T-helper 2 cell treated with Interferon-gamma antibody and Interleukin-4, amounts not matched to agents 5 μg/mL and 100 μg/mL, for 36 hours (primary cell): ENCODE data around the gene TBATA.

Source experiments
- DNase-seq: peaks from one replicate; pipeline ENCODE4 v3.0.0; 2021; ENCODE audit warnings: low spot score
- H3K27ac Mint-ChIP-seq: one replicate; pipeline ENCODE4 v1.8.0; 2021; ENCODE audit warnings: mild to moderate bottlenecking, mixed read lengths
- H3K27me3 Mint-ChIP-seq: one replicate; pipeline ENCODE4 v1.8.0; 2021; ENCODE audit warnings: low read depth, mixed read lengths
- H3K36me3 Mint-ChIP-seq: one replicate; pipeline ENCODE4 v1.8.0; 2021; ENCODE audit warnings: low read depth, mixed read lengths
- H3K4me1 Mint-ChIP-seq: one replicate; pipeline ENCODE4 v1.8.0; 2021; ENCODE audit warnings: low read depth, mixed read lengths
- H3K4me3 Mint-ChIP-seq: one replicate; pipeline ENCODE4 v1.8.0; 2022; ENCODE audit warnings: mild to moderate bottlenecking, moderate library complexity, mixed read lengths
- H3K9me3 Mint-ChIP-seq: one replicate; pipeline ENCODE4 v1.8.0; 2021; ENCODE audit warnings: mixed read lengths

Gene TBATA

DNA sequence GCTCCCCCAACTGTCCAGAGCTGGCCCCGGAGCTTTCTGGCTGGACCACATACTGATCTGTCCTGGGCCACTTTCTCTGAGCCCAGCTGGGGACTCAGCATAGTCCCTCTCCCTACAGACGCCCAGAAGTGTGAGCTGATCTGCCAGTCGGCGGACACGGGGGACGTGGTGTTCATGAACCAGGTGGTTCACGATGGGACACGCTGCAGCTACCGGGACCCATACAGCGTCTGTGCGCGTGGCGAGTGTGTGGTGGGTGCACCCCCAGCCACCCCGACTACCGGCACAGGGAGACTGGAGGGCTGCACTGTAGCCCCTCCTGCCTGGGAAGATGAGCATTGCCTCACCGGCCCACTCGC, 41.8 kb downstream of the TBATA start:
- Mint-ChIP-seq H3K4me1 (peaks cover 10% of the 10 kb centered on the region), H3K9me3 (no peaks in the 10 kb centered on the region), H3K27ac (no peak overlapping the region), H3K36me3 (no peaks in the 10 kb centered on the region), H3K4me3 (no peak overlapping the region), H3K27me3 (no peaks in the 10 kb centered on the region)
- no peak for DNase-seq

DNA sequence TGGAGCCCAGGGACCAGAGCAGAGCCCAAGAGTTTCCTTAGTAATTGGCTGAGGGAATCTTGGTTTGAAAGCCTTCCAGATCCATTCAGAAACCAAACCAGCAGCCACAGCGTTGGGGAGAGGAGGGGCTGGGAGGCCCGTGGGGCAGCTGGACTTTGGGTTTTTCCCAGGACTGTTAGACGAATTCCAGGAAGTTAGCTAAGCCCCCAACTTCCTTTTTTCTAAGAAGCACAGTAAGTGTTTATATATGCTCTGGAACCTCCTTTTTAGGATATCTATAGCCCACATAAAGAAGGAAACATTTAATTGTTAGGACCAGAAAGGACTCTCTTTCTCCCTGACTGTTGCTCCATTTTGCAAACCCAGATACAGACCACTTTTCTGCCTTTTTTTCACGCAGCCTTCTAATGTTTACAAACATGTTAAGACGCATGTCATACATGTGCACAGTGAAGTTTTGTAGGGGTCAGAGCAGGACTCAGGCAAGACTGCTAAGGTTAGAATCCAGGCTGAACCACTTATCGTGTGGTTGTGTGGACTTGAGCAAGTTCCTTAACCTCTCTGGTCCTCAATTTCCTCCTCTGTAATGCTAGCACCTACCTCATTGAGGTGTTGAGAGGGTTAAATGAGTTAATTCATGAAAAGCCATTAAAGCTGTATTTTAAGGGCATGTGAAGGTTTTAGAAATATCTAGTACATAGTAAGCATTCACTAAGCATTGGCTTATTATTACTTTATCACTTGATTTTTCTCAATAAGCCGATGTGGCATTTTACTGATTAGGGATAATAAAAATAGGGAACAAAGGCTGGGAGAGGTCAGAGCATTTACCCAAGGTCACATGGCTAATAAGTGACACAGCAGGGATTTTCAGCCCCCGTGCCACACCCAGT, 42.4 kb downstream of the TBATA start:
- DNase-seq, result no peak
- Mint-ChIP-seq H3K27me3 (no peaks in the 10 kb centered on the region), H3K4me1 (peaks cover 10% of the 10 kb centered on the region), H3K9me3 (no peaks in the 10 kb centered on the region), H3K27ac (peak overlapping the region; percentile 28), H3K4me3 (peak overlapping the region; percentile 28), H3K36me3 (no peaks in the 10 kb centered on the region)

DNA sequence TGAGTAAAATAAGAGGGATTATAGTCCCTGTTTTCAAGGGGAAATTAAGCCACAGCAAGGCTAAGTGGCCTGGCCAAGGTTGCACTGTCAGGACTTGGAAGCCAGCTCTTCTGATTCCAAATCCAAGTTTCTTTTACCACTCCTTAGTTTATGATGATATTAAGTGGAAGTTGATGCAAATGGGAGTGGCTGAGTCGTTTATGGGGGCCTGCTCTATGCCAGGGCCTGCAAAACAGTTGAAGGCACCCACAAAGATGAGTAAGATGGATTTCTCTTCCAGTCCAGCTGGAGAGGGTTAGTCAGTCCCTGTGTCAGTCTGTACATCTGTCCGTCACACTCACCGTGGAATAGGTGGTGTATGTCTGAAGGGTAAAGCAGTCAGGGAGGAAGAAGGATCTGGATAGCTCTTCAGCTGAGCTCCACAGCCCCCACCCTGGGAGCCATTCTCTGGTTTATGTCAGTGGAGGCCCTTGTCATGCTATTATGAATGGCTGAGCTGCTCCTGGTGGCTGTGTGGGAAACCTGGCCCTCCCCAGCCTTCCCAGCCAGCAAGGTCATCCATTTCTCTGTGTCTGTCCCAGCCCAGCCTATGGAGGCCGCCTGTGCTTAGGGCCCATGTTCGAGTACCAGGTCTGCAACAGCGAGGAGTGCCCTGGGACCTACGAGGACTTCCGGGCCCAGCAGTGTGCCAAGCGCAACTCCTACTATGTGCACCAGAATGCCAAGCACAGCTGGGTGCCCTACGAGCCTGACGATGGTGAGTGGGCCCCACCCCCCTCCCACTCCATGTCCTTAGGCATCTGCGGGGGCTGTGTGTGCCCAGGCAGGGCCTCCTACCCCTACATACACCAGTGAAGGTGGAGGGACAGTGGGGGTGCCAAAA, 44.5 kb downstream of the TBATA start:
- Mint-ChIP-seq H3K4me1 (peaks cover 10% of the 10 kb centered on the region), H3K27ac (no peak overlapping the region), H3K9me3 (no peaks in the 10 kb centered on the region), H3K27me3 (no peaks in the 10 kb centered on the region), H3K4me3 (no peak overlapping the region), H3K36me3 (no peaks in the 10 kb centered on the region)
- no peak for DNase-seq

DNA sequence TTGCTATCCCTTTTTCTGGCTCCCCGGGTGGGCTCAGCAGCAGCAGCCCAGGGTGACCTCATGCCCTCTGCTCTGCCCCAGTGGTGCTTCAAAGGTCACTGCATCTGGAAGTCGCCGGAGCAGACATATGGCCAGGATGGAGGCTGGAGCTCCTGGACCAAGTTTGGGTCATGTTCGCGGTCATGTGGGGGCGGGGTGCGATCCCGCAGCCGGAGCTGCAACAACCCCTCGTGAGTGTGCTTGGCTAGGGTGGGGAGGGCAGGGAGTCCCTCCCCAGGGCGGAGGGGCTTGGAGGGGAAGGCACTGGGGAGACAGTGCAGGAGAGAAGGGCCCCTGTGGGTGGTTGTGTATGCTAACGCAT, 46.4 kb downstream of the TBATA start:
- DNase-seq, result no peak
- Mint-ChIP-seq H3K27me3 (no peaks in the 10 kb centered on the region), H3K27ac (no peak overlapping the region), H3K4me3 (no peak overlapping the region), H3K4me1 (peaks cover 10% of the 10 kb centered on the region), H3K9me3 (no peaks in the 10 kb centered on the region), H3K36me3 (no peaks in the 10 kb centered on the region)

DNA sequence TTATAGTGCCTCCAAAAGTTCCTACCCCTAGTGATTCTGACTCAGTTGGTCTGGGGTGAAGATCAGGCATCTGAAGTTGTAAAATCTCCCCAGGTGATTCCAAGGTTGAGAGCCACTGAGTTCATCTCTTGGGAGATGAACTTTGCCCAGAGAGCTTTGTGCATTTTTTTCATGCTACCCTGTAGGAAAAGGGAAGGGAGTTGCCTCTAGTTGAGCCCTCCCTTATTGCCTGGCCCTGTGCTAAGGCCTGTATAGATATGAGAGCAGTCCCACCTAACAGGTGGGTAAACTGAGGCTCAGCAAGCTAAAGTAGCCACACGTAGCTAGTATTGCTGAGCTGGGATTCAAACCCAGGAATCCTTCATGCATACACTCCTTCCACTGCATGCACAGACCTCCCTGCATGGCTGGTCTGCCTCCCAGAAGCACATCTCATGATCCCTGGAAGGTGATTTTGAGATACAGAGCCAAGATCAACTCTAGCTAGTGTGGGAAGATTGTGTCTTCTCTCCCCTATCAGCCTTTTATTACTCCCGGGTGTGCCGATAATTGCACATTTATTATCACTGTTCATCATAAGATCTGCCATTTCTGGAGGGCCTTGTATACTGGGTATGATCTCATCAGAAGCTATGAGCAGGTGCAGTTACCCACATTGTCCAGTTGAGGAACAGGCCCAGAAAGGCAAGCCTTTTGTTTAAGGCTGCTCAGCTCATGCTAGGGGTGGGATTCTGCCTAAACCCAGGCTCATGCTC, 47.0 kb downstream of the TBATA start:
- no peak for DNase-seq
- H3K4me3 Mint-ChIP-seq, result no peak overlapping the region
- H3K27ac Mint-ChIP-seq, result no peak overlapping the region
- no peaks in the 10 kb centered on the region for H3K9me3 Mint-ChIP-seq
- no peaks in the 10 kb centered on the region for H3K27me3 Mint-ChIP-seq
- no peaks in the 10 kb centered on the region for H3K36me3 Mint-ChIP-seq
- H3K4me1 Mint-ChIP-seq, result peaks cover 10% of the 10 kb centered on the region

DNA sequence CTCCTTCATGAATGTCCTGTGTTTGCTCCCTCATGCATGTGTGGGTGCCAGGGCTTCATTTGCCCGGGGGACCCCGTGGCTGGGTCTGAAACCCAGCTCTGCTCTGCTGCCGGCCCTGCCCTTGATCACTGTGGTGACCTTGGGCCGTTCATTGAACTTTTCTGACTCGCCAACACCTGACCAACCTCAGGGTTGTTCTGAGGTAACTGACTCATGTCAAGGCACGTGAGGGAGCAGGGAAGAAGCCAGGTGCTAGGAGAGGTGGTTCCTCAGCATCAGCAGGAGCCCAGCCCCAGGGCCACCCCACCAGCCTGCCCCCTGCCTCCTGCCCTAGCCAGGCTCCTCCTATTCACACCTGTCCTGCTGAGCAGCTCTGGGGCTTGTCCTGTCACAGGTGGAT, 47.9 kb downstream of the TBATA start:
- no peak for DNase-seq
- H3K27ac Mint-ChIP-seq, result no peak overlapping the region
- no peak overlapping the region for H3K4me3 Mint-ChIP-seq
- no peaks in the 10 kb centered on the region for H3K27me3 Mint-ChIP-seq
- H3K9me3 Mint-ChIP-seq, result no peaks in the 10 kb centered on the region
- H3K36me3 Mint-ChIP-seq, result no peaks in the 10 kb centered on the region
- H3K4me1 Mint-ChIP-seq, result peaks cover 3% of the 10 kb centered on the region

DNA sequence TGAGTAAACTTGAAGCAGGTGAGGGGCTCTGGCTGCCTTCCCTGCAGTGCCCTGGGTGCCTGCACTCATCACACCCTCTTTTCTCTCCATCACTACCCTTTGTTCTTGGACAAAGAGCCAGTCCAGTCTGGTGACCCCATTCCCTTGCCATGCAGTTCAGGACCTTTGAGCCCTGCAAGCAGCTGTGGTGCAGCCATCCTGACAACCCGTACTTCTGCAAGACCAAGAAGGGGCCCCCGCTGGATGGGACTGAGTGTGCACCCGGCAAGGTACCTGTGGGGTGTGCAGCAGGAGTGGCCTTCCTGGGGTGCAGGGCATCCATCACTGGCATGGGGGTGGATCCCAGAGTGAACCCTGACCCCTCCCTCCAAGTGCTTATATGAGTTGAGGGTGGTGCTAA, 48.7 kb downstream of the TBATA start:
- Mint-ChIP-seq H3K36me3 (no peaks in the 10 kb centered on the region), H3K27ac (no peak overlapping the region), H3K9me3 (no peaks in the 10 kb centered on the region), H3K27me3 (no peaks in the 10 kb centered on the region), H3K4me3 (no peak overlapping the region), H3K4me1 (no peaks in the 10 kb centered on the region)
- no peak for DNase-seq

DNA sequence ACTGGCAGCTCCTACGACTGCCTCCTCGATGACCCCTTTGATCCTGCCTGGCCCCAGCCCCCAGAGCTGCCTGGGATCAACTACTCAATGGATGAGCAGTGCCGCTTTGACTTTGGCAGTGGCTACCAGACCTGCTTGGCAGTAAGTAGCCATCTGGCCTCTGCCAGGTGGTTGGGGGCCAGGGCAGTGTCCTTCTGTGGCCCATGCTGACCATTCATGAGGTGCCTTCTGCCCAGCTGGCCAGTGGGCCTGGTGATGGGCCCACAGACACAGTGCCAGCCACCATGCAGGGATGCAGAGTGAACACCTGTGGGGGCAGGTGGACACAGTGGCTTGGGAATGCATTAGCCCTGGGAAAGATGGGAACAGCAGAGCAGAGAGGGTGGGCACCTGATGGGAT, 50.0 kb downstream of the TBATA start:
- Mint-ChIP-seq H3K4me3 (no peak overlapping the region), H3K9me3 (no peaks in the 10 kb centered on the region), H3K27ac (no peak overlapping the region), H3K4me1 (no peaks in the 10 kb centered on the region), H3K27me3 (no peaks in the 10 kb centered on the region), H3K36me3 (no peaks in the 10 kb centered on the region)
- DNase-seq, result no peak

DNA sequence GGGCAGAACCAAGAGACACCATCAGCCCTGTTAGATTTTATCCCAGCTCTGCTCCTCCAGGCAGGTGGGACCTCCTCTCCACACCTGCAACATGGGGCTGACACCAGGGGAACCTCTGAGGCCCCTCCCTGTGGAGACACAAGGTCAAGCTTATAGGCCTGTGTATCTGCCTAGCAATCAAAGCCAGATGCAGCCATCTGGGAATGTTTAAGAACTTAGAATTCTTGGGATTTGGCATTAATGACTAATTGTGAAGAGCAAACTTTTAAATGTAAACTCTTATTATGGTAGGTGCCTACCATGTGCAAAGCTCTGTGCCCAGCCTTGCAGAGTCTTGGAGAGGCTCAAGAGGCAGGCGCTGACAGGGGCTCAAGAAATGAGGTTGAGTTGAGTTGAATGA, 52.1 kb downstream of the TBATA start:
- Mint-ChIP-seq H3K4me1 (no peaks in the 10 kb centered on the region), H3K36me3 (no peaks in the 10 kb centered on the region), H3K27ac (no peak overlapping the region), H3K9me3 (no peaks in the 10 kb centered on the region), H3K27me3 (no peaks in the 10 kb centered on the region), H3K4me3 (no peak overlapping the region)
- DNase-seq, result no peak

DNA sequence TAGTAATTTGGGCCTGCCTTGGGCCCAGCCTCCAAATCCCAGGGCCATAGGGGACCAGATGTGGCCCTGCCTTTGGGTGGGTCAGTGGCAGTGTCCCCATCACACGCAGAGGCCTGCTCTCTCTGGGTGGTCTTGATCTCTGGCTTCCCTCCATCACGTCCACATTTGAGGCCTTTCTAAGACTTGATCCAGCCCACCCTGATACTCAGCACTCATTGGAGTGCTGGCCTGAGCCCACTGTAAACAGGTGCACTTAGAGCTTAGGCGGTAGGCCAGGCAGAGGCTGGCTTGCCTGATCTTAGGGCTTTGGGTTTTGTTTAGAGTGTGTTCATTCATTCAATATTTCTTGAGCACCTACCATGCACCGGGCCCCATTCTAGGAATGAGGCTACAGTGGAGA, 52.6 kb downstream of the TBATA start:
- no peaks in the 10 kb centered on the region for H3K27me3 Mint-ChIP-seq
- DNase-seq, result no peak
- H3K27ac Mint-ChIP-seq, result no peak overlapping the region
- no peaks in the 10 kb centered on the region for H3K4me1 Mint-ChIP-seq
- no peak overlapping the region for H3K4me3 Mint-ChIP-seq
- no peaks in the 10 kb centered on the region for H3K9me3 Mint-ChIP-seq
- no peaks in the 10 kb centered on the region for H3K36me3 Mint-ChIP-seq

DNA sequence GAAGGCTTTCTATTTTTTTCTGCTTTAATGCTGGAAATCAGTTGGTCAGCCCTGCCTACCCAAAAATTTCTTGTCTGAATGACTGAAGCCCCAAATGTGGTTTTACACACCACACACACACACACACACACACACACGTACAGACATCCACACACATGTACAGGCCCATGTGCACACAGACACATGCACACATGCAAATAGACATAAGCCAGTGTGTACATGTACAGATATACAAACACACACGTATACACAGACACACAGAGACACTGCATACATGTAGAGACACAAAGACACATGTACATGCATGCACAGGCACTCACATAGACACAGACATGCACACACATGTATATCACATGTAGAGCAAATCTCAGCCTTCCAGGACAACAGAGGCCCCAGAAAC, 54.2 kb downstream of the TBATA start:
- no peak overlapping the region for H3K27ac Mint-ChIP-seq
- no peaks in the 10 kb centered on the region for H3K36me3 Mint-ChIP-seq
- no peaks in the 10 kb centered on the region for H3K27me3 Mint-ChIP-seq
- H3K4me1 Mint-ChIP-seq, result no peaks in the 10 kb centered on the region
- no peak for DNase-seq
- no peak overlapping the region for H3K4me3 Mint-ChIP-seq
- H3K9me3 Mint-ChIP-seq, result no peaks in the 10 kb centered on the region

DNA sequence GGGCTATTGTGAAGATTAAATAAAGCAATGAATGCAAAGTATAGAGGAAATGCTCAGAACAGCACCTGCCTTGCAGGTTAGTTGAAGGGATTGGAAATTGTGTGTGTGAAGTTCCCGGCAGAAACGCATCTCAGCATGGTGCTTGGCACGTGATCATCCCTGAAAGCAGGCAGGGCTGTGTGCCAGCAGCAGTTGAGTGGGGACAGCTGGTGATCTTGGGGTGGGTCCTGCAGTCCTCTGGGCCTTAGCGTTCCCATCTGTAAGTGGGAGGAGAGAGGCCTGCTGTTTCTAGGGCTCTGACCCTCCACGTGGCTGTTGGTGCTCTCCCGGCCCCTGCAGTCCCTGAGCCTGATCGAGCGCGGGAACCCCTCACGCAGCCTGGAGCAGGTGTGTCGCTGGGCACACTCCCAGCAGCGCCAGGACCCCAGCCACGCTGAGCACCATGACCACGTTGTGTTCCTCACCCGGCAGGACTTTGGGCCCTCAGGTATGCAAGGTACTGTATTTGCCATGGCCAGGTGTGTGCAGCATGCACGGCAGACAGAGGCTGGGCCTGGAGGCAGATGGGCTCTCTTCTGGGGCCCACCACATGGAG, 55.3 kb downstream of the TBATA start:
- Mint-ChIP-seq H3K4me3 (no peak overlapping the region), H3K36me3 (no peaks in the 10 kb centered on the region), H3K27me3 (no peaks in the 10 kb centered on the region), H3K4me1 (no peaks in the 10 kb centered on the region), H3K9me3 (no peaks in the 10 kb centered on the region), H3K27ac (no peak overlapping the region)
- DNase-seq, result no peak

DNA sequence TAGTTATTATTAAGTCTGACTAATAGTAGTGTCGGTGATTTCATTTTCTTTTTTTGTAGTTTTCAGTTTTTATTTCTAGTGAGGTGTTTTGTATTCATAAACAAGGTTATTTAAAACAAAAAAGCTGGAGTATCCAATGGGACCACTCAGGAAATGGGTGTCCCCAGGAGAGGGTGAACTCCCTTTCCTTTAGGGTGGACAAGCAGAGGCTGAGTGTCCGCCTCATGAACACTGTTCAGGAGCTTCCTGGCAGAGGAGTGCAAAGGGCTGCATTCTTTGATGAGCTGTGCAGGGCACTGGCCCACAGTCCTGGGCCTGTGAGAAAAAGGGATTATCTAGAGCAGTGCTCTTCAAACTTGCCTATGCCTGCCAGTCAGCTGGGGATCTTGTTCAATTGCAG, 56.8 kb downstream of the TBATA start:
- DNase-seq, result no peak
- no peak overlapping the region for H3K4me3 Mint-ChIP-seq
- H3K36me3 Mint-ChIP-seq, result no peaks in the 10 kb centered on the region
- no peaks in the 10 kb centered on the region for H3K4me1 Mint-ChIP-seq
- H3K27me3 Mint-ChIP-seq, result no peaks in the 10 kb centered on the region
- H3K27ac Mint-ChIP-seq, result no peak overlapping the region
- H3K9me3 Mint-ChIP-seq, result no peaks in the 10 kb centered on the region
